NCI-H446 treated with DMSO at 0.1 percent for 48 hours (cell line): ENCODE results near the gene CHIT1.

Source experiments
- DNase-seq: peaks from one replicate; lab custom pipeline; 2025; lab: John Stamatoyannopoulos, UW

CHIT1 gene

GRCh38 chr1:203216274-203217138 lies 13.0 kb downstream of the CHIT1 start:
- DNase-seq, result peak; percentile 30

DNA sequence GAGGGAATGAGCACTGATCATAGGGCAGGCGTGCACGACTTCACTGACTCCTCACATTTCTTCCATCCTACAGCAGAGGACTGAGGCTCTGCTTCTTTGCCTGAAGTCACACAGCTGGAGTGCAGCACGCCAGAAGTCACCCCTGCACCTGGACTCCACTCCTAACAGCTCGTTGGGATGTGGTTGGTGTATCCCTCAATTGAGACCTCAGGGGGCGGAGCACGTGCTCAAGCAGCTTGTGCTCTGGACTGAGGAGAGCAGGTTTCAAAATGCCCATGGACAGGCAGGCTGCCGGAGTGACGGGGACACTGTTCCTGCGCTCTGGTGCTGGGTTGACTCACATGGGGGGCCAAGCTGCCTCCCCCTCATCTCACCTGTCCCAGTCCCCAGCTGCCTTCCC lies 13.9 kb downstream of the CHIT1 start:
- DNase-seq, result no peak

DNA sequence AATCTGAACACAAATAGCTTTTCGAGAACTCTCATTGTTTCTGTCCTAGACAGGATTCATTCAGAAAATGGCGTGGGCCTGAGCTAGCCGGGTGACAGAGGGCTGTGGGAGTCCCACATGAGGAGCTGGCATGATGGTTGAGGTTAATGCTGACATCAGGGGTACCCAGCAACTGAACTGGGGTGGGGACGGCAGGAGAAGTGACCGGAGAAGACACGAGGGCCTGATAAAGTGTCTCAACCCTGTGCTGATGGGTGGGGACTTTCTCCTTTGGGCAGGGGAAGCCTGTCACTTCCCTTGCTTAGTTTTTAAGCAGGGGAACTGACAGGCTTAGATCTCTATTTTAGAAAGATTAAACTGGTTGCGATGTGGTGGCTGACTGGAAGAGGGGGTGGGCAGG lies 14.6 kb downstream of the CHIT1 start:
- no peak for DNase-seq

DNA sequence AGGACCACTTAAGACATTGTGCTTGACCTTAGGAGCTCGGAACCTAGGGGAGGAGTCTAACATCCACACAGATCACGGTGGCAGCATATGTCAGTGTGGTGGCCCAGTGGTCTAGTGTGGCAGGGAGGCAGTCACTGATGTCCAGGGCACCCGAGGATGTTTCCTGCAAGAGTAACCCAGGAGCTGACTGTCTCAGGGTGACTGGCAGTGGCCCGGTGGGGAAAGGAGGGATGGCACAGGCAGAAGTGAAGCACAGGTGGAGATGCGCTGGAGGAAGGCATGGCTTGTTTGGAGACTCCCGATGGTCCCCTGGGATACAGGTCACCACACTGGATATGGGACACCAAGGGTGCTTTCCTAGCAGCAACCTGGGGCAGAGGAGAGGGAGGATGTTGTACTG lies 16.3 kb downstream of the CHIT1 start:
- no peak for DNase-seq

DNA sequence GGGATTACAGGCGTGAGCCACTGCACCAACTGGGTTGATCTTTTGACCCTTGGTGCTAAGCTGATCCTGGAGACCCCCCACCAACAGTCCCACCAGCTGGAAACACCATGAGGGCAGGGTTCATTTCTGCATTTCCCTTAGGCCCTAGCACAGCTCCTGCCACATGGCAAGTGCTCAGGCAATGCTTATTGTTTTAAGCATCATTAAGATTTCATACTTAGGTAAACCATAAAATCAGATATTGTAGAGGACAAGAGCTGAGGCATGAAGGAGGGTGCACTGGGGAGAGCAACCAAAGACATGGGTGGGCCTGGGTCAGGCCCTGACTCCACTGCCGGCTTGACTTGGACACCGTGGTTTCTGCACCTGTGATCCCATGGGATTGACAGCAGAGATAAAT lies 17.7 kb downstream of the CHIT1 start:
- no peak for DNase-seq

DNA sequence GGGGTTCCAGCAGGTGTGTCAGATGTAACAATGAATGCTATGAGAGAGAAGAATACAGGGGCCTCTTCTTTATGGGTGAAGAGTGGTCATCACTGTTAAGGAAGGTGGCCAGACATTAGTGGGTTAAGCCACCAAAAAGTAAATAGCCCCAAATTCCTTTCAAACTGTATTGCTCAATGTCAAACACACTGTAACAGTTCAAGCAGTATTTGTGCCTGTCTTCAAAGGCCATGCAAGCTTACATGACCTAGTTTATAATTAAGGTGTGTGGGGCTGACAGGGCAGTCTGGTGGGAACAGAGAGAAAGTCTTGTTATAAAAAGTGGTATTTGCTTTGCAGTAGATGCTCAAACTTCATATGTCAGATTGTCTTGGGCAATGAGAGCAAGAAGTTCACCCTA lies 18.5 kb downstream of the CHIT1 start:
- DNase-seq, result no peak

GRCh38 chr1:203210350-203210749 lies 19.1 kb downstream of the CHIT1 start:
- no peak for DNase-seq

GRCh38 chr1:203208181-203208580 lies 21.3 kb downstream of the CHIT1 start:
- DNase-seq, result no peak

DNA sequence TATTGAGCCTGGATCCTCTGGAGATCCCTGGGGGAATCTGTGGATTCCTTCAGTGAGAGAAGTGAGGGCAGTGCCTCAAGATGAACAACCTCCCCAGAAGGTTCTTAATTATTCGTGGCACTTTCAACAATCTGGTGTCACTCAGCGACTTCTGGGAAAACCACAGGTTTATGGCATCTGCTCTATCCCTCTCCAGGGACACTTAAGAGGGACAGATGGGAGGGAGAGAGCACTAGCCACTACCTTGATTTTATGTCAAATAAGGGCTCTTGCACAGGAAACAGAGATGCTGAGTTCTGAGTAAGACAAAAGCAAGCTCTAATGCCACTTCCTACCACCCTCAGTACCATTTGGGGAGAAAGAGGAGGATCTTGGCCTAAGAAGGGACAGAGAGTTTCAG lies 21.7 kb downstream of the CHIT1 start:
- DNase-seq, result no peak

DNA sequence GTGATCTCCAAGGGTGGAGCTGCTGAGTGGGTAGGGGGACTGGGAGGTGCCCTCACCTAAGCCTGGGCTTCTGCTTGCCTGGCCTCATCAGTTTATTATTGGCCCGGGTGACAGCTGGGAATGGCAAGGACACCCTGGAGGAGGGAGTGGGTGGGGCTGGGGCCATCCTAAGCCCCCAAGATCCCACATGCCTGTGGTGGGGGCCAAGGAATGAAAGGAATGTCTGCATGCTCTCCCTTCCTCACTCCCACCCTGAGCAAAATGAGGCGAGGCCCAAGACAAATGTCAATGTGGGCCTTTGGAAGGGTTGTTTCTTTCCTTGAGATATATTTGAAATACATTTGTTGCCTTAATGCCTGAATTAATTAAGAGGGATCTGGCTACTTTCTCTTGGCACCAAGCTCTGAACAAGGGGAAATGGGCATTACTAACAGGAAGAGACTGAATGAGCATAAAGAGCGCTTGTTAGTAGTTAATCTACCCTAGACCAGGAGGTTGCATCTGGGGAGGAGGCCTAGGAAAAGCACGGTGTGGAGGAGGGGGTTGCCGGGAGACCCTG lies 23.3 kb downstream of the CHIT1 start:
- no peak for DNase-seq

DNA sequence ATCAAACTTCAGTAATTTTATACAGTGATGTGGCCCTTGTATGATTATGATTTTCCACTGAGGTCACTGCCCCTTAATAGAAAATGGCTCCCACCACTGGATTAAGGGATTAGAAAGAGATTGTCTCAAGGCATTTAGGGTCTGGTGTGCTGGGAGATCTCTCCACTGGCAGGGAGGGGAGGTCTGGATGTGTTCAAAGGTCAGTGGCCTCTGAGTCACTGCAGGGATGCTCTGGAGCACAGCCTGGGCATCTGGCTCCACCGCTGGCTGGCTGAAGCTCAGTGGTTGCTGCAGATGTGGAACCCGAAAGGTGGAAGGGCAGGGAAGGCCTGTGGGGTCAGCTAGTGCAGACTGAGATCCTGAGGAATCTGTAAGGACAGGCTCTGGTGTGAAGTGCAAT lies 24.7 kb downstream of the CHIT1 start:
- no peak for DNase-seq

DNA sequence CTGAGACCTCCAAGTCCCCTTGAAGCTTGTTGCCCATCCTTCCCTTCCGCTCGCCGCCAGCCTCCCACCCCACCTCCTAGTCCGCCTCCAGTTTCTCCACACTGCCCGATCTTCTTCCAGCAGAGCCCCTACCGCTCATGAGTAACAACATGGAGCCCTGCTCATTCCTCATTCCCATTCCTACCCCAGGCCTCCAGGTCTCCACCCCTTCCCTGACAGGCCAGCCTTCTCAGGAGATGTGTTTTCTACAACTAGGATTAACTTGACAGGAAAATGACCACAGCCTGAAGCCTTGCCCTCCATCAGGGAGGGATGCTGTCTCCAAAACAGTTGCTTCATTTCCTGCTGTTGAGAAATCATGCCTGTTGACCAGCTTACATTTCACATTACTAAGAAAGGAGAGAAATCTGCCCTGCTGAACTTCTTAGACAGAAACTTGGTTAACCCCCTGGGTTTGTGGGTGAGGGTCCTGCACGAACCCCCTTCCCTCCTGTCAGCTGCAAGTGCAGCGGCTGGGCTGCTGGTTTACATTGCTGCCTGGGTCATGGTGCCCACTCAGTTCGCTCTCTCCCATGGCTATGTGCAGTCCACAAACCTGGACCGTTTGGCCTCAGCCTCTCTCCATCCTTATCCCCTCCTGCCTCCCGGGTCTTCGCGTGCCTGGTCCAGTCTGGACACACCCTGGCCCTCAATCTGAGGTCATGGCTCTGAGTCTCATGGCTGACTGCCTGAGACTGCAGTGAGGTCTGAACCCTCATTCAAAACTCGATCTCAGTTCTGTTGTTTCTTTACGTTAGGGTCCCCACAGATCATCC lies 26.8 kb downstream of the CHIT1 start:
- no peak for DNase-seq

- DNase-seq, result no peak
Observed at GRCh38 chr1:203201516-203202205, 27.8 kb downstream of the CHIT1 start.

GRCh38 chr1:203200916-203201315 lies 28.6 kb downstream of the CHIT1 start:
- DNase-seq, result no peak

GRCh38 chr1:203199816-203200571 lies 29.5 kb downstream of the CHIT1 start:
- no peak for DNase-seq

GRCh38 chr1:203199481-203199815 lies 30.0 kb downstream of the CHIT1 start:
- DNase-seq, result no peak

DNA sequence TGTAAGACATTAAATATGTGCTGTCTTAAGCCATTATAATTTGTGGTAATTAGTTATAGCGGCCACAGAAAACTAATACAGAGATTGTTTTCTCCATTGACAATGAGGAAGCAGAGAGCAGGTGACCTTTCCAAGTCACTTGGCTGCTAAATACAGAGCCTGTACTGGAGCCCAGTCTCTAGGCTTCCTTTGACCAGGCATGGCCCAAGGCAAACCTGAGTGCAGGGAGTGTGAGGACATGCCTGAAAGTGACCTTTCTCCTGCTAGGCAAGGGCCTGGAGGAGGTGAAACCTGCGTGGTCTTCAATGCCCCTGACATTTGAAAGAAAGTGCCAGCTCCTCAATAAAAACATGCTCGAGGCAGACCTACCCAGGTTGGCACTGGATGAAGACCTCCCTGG lies 30.5 kb downstream of the CHIT1 start:
- no peak for DNase-seq

DNA sequence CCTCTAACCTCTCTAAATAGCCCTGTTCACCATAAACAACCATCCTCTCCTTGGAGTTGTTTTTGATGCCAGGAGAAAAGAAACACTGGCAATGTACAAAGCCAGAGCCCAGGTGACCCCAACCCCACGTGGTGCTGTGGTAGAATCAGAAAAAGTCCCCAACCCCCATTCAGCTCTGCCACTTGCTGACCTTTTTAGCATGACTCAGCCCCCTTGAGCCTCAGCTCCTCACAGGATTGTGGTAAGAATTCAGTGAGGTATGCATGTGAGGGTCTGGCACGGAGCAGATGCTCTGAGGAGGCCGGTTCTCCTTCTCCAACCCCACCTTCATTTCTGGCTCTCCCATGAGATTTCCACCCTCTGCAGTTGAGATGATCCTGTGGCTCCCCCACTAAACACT lies 31.8 kb downstream of the CHIT1 start:
- no peak for DNase-seq

DNA sequence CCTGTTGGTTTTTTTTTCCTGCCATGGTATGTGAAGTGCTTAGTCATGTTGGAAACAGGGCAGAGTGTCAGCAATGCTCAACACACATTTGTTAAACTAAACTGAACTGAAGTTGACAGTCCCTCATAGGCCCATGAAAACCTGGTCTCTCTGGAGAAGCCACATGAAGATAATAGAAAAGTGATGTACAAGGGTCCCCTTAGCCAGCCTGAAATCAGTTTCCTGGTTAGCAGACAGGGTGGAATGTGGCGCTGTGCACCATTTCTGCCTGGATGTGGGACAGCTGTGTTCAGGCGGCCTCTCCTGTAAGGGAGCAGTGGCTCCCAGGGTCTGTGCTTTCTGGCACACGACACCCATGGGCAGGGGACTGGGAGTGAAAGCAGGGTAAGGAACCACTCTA lies 33.1 kb downstream of the CHIT1 start:
- DNase-seq, result no peak

DNA sequence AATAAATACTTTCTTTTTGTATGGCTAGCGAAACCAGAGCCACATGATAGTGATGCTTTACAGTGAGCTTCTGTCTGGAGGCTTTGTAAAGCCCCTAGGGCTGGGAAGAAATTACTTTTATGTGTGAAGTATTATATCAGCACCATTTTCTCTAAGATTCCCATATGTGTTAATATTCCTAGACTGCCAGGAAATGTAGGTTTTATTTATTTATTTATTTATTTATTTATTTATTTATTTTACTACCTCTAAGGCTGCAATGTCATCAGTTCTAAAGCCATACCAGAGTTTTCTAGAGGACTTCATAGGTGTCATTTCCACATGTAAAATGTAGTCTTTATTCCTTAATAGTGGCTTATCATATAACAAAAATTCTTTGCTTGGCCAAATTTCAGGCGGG lies 38.5 kb downstream of the CHIT1 start:
- no peak for DNase-seq

GRCh38 chr1:203189951-203190352 lies 39.5 kb downstream of the CHIT1 start:
- DNase-seq, result no peak
